WI38 (cell line): ENCODE data around the gene ARRDC4.

Experiments
- H3K4me3 ChIP-seq: 2 replicates; pipeline ENCODE4 v1.5.1; 2011; ENCODE audit warnings: low read depth, mild to moderate bottlenecking, control low read depth, low read length
- CTCF ChIP-seq: IDR thresholded peaks from 2 replicates; pipeline ENCODE4 v1.5.1; 2012; ENCODE audit warnings: low read depth, mild to moderate bottlenecking, control low read depth, low read length

Gene ARRDC4

GRCh38 chr15:97960364-97961066 is at the start of gene ARRDC4:
Gene ARRDC4 (plus strand): TSS chr15:97960703. CDS start chr15:97960862, 159 bp downstream.
- TF ChIP-seq CTCF: no peak
- H3K4me3 ChIP-seq: peak within 1 kb of the TSS; percentile 67

GRCh38 chr15:97914711-97915110 is 45.8 kb upstream of the ARRDC4 start:
- no peak for TF ChIP-seq CTCF

GRCh38 chr15:97915261-97915660 is 45.2 kb upstream of the ARRDC4 start:
- TF ChIP-seq CTCF: no peak
- no peak overlapping the region for H3K4me3 ChIP-seq

More at GRCh38 chr15:97914711-97915110, 45.8 kb upstream of the ARRDC4 start:
- H3K4me3 ChIP-seq: no peak overlapping the region

- H3K4me3 ChIP-seq: no peak overlapping the region
- no peak for TF ChIP-seq CTCF
These were observed 39.1 kb upstream of the ARRDC4 start for GRCh38 chr15:97921296-97921865.

- no peak overlapping the region for H3K4me3 ChIP-seq
- TF ChIP-seq CTCF: no peak
These were observed 30.9 kb upstream of the ARRDC4 start for GRCh38 chr15:97929456-97930229.

GRCh38 chr15:97930230-97930629 is 30.3 kb upstream of the ARRDC4 start:
- TF ChIP-seq CTCF: no peak
- no peak overlapping the region for H3K4me3 ChIP-seq

GRCh38 chr15:97931314-97931713 is 29.2 kb upstream of the ARRDC4 start:
- no peak for TF ChIP-seq CTCF
- H3K4me3 ChIP-seq: no peak overlapping the region
